GM12878 (cell line): ENCODE results near the gene C9orf78. TPM values are rescaled to one million over a fixed set of nuclear protein-coding genes. Genes with fewer than 3 reads are reported as not detected.

ENCODE experiments used
- ATAC-seq: fragments of 200-7000 bp; cut with Tn5 transposase; 3 replicates; pipeline ENCODE4 v1.9.1; 2020; ENCODE audit warnings: mild to moderate bottlenecking, moderate library complexity
- BruUV-seq: library from RNA; stranded (reverse); fragments of 400-500 nt; replicated peaks from 2 replicates; lab custom pipeline; 2021; lab: Mats Ljungman, UMichigan
- CTCF ChIA-PET: fragments of 300-600 bp; sonication (Branson Sonifier 250); formaldehyde crosslinking; extraction: SDS; loops from one replicate; lab custom pipeline; 2021; ENCODE audit warnings: inconsistent platforms; lab: Yijun Ruan, JAX
- POLR2A ChIA-PET: fragments of 350-600 bp; formaldehyde crosslinking; extraction: SDS; loops from one replicate; lab custom pipeline; 2021; ENCODE audit warnings: inconsistent platforms; lab: Charles Lee
- RAD21 ChIA-PET: fragments of 300-600 bp; sonication (Branson Sonifier 250); formaldehyde crosslinking; loops from one replicate; lab custom pipeline; 2023; ENCODE audit warnings: antibody characterized with exemption; ENCODE audit not compliant: unreplicated experiment; lab: Charles Lee
- SMC1A ChIA-PET: fragments of 300-600 bp; sonication (Branson Sonifier 250); formaldehyde crosslinking; loops from one replicate; lab custom pipeline; 2023; ENCODE audit not compliant: unreplicated experiment, uncharacterized antibody; lab: Charles Lee
- DNase-seq: peaks from one replicate; pipeline ENCODE4 v3.0.0-alpha.2; 2011; ENCODE audit warnings: low read depth, low spot score
- FAIRE-seq: peaks from 3 replicates; lab custom pipeline; 2011; peaks lifted over from hg19 to GRCh38; lab: Jason Lieb, UNC
- H2AFZ ChIP-seq: 2 replicates; pipeline ENCODE4 v1.6.0; 2011; ENCODE audit warnings: low read depth, low read length, control low read depth; ENCODE audit not compliant: control insufficient read depth
- H3K27ac ChIP-seq: 2 replicates; pipeline ENCODE4 v1.5.1; 2011; ENCODE audit warnings: control low read depth; ENCODE audit not compliant: control insufficient read depth, insufficient read depth
- H3K27me3 ChIP-seq, 2 experiments: replicated peaks in 1 of 2; 2 replicates each; pipeline versions ENCODE4 v1.6.0 to v1.6.1; 2011; ENCODE audit warnings: low read length in 1 of 2; ENCODE audit not compliant: control insufficient read depth in 2 of 2, insufficient read depth in 2 of 2
- H3K36me3 ChIP-seq, 2 experiments: 2 replicates each; pipeline ENCODE4 v1.5.1; 2011; ENCODE audit warnings: low read length in 1 of 2; ENCODE audit not compliant: control insufficient read depth in 2 of 2, insufficient read depth in 2 of 2
- H3K4me1 ChIP-seq: 2 replicates; pipeline ENCODE4 v1.6.1; 2011; ENCODE audit warnings: mild to moderate bottlenecking, low read length, moderate library complexity, mixed read lengths; ENCODE audit not compliant: control insufficient read depth, insufficient read depth
- H3K4me2 ChIP-seq: 2 replicates; pipeline ENCODE4 v1.6.0; 2011; ENCODE audit warnings: control low read depth; ENCODE audit not compliant: control insufficient read depth, insufficient read depth
- H3K4me3 ChIP-seq: fragments of 200-600 bp; sonication (generic); 2 replicates; pipeline ENCODE4 v1.5.1; 2016
- H3K79me2 ChIP-seq: 2 replicates; pipeline ENCODE4 v1.6.0; 2011; ENCODE audit warnings: low read length; ENCODE audit not compliant: control insufficient read depth, insufficient read depth
- H3K9ac ChIP-seq: 2 replicates; pipeline ENCODE4 v1.8.0; 2011; ENCODE audit warnings: low read length, control low read depth, mixed read lengths; ENCODE audit not compliant: control insufficient read depth, insufficient read depth
- H3K9me3 ChIP-seq: replicated peaks from 3 replicates; pipeline ENCODE4 v1.5.1; 2011; ENCODE audit warnings: mild to moderate bottlenecking, low read length; ENCODE audit not compliant: control insufficient read depth, insufficient read depth
- H4K20me1 ChIP-seq: 2 replicates; pipeline ENCODE4 v1.6.0; 2011; ENCODE audit not compliant: control insufficient read depth, insufficient read depth
- CBX5 ChIP-seq: sonication (generic); IDR thresholded peaks from 2 replicates; pipeline ENCODE4 v1.6.1; 2016; ENCODE audit warnings: low read depth, moderate library complexity, mild to moderate bottlenecking, inconsistent platforms
- E2F8 ChIP-seq: fragments of 450-650 bp; IDR thresholded peaks from 2 replicates; pipeline ENCODE4 v1.6.1; 2018; ENCODE audit warnings: mild to moderate bottlenecking, low read depth, moderate library complexity; ENCODE audit not compliant: partially characterized antibody
- NR2C1 ChIP-seq: fragments of 450-650 bp; IDR thresholded peaks from 2 replicates; pipeline ENCODE4 v1.6.1; 2017; ENCODE audit warnings: antibody characterized with exemption, mild to moderate bottlenecking, moderate library complexity
- POLR2A ChIP-seq: IDR thresholded peaks from 2 replicates; pipeline ENCODE4 v1.6.1; 2011; ENCODE audit warnings: low read depth, mild to moderate bottlenecking, low read length
- WGBS: methylation state at CpG from one replicate; pipeline ENCODE4 v1.1.6; 2016; ENCODE audit warnings: low lambda C conversion rate; ENCODE audit not compliant: insufficient replicate concordance, insufficient coverage; ENCODE audit errors: missing lambda C conversion rate; 5-methylcytosine and 5-hydroxymethylcytosine counted together
- in situ Hi-C: fragments of 300-500 bp; cut with MboI; formaldehyde crosslinking; loops from 9 replicates; pipeline ENCODE4 v1.14.3; 2018; ENCODE audit warnings: mixed read lengths
- intact Hi-C: fragments of 100-400 bp; cut with micrococcal nuclease; formaldehyde crosslinking; loops from one replicate; pipeline ENCODE4 v1.14.2; 2022; ENCODE audit not compliant: unreplicated experiment
- polyA plus RNA-seq, 11 experiments: library from polyadenylated mRNA; depleted of rRNA in 4 of 11; unstranded in 6 of 11; stranded (reverse) in 5 of 11; fragments of >200 nt; fragmentation: Nextera tagmentation in 4 of 11; fragmentation: Illumina TruSeq in 1 of 11; extraction: Ambion mirVana in 4 of 11; extraction: Trizol in 1 of 11; gene quantifications; 1 replicate in 1 of 11; 2 replicates in 10 of 11; pipeline versions ENCODE4 v1.2.1 to v1.2.3, GENCODE V29; 2011 to 2016; ENCODE audit warnings: inconsistent platforms in 2 of 11, missing spikeins in 2 of 11, low read depth in 1 of 11
- total RNA-seq, 4 experiments: library from RNA; depleted of rRNA in 3 of 4; stranded (reverse); fragments of >200 nt in 3 of 4; fragmentation: Illumina TruSeq in 1 of 4; extraction: Trizol in 1 of 4; gene quantifications; 2 replicates each; pipeline versions ENCODE4 v1.2.1 to v1.2.3, GENCODE V29; 2013 to 2021

The C9orf78 gene
- total and polyA plus RNA-seq, 10 of the 15 experiments (the other 5 are each of a cell fraction or from before 2014, with no cell fraction given) = 23.0 to 60.9 (median 47.5) TPM

DNA sequence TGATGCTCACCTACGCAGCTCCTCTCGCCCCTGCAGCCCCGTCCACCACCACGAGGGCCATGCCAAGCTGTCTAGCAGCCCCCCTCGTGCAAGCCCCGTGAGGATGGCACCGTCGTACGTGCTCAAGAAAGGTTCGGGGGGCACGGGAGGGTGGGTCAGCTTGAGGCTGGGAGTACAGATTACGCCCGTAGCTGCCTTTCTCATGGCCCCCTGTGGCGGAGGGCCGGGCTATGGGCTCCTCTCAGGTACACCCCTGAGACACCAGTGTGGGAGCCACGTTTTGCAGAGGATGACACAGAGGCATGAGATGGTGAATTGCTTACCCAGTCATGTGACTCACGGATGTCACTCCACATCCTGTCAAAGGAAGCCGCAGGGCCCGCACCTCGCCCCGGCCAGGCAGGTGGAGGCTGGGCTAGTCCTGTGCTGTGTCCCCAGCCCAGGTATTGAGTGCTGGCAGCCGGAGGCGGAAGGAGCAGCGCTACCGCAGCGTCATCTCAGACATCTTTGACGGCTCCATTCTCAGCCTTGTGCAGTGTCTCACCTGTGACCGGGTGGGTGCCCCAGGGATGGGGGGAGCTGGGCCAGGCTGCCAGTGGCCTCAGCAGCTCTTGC lies 33.9 kb upstream of the C9orf78 start:
- Histone ChIP-seq H3K4me1 (peaks cover 5% of the 10 kb centered on the region), H3K4me2 (no peak overlapping the region), H3K9me3 (no peaks in the 10 kb centered on the region), H2AFZ (no peak overlapping the region), H3K27ac (no peak overlapping the region), H3K36me3 (peaks cover 0 to 2% of the 10 kb centered on the region in 2 experiments; a peak in 3 of 4 replicates), H4K20me1 (no peaks in the 10 kb centered on the region), H3K4me3 (no peak overlapping the region), H3K9ac (no peak overlapping the region), H3K79me2 (no peaks in the 10 kb centered on the region), H3K27me3 (no peaks in the 10 kb centered on the region)
- RAD21 ChIA-PET = no interaction called here
- TF ChIP-seq CBX5 = no peak
- TF ChIP-seq E2F8 = no peak
- no peak for TF ChIP-seq NR2C1
- peak; percentile 9; the same call in 1 of the 2 replicates for TF ChIP-seq POLR2A
- SMC1A ChIA-PET = no interaction called here
- POLR2A ChIA-PET = no interaction called here
- in situ Hi-C loops (no loop called here), intact Hi-C loops (no loop called here)
- peak; percentile 38 for ATAC-seq
- CTCF ChIA-PET = no interaction called here
- no peak for DNase-seq
- no peak for FAIRE-seq
- 57% methylated on average over 28 of the region's 28 CpGs for WGBS
- BruUV-seq = no TSS peak
